HepG2 (cell line): Measurements from ENCODE around the gene DSCAM.

Experiments
- CBX2 ChIP-seq, 2 experiments: fragments of 200-600 bp in 1 of 2; sonication (generic); formaldehyde crosslinking in 1 of 2; IDR thresholded peaks; 2 replicates each; pipeline versions ENCODE4 v1.7.0 to v1.8.1; 2018 to 2022; ENCODE audit warnings: low read depth in 2 of 2, low read length in 1 of 2, mild to moderate bottlenecking in 1 of 2, missing genetic modification reagents in 1 of 2
- GABPA ChIP-seq, 2 experiments: IDR thresholded peaks; 2 replicates each; pipeline ENCODE4 v1.6.1; 2011 to 2016; ENCODE audit warnings: low read depth in 2 of 2, low read length in 1 of 2, missing biosample characterization in 1 of 2, missing genetic modification characterization in 1 of 2
- KDM2A ChIP-seq: sonication (generic); formaldehyde crosslinking; IDR thresholded peaks from 2 replicates; pipeline ENCODE4 v1.4.0; 2020; ENCODE audit warnings: low read depth, missing genetic modification reagents, borderline replicate concordance
- MEIS1 ChIP-seq: sonication (generic); formaldehyde crosslinking; IDR thresholded peaks from 2 replicates; pipeline ENCODE4 v1.9.0; 2021; ENCODE audit warnings: mild to moderate bottlenecking, missing genetic modification reagents, moderate library complexity, borderline replicate concordance
- PCBP2 ChIP-seq: fragments of 200-400 bp; formaldehyde crosslinking; optimal IDR thresholded peaks from 2 replicates; pipeline ENCODE3; 2018; ENCODE audit warnings: low read length, low read depth; ENCODE audit not compliant: poor library complexity, severe bottlenecking
- TEAD3 ChIP-seq: optimal IDR thresholded peaks from 2 replicates; pipeline ENCODE3; 2016; ENCODE audit warnings: borderline replicate concordance
- TF ChIP-seq, protein P1 (sequence below): sonication (generic); formaldehyde crosslinking; IDR thresholded peaks from 2 replicates; pipeline ENCODE4 v1.5.1; 2020; ENCODE audit warnings: mild to moderate bottlenecking, missing genetic modification reagents, borderline replicate concordance

DNA sequence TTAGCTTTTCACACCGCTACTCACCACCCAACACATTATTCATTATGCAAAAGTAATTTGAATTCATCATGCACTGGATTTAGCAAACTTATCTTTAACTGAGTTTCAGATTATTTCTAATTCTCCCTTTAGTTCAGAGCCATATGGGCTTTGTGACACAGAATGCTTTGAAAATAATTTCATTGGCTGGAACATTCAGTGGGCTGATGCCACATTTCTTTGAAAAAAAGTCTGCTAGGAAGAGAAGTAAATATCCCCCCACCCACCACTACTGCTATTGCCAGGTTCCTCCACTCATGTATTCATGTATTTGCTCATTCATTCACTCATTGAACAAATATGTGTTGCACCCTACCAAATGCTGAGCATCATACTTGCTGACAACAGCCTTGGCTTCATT lies 280.5 kb downstream of the DSCAM start:
- TF ChIP-seq, protein P1, sequence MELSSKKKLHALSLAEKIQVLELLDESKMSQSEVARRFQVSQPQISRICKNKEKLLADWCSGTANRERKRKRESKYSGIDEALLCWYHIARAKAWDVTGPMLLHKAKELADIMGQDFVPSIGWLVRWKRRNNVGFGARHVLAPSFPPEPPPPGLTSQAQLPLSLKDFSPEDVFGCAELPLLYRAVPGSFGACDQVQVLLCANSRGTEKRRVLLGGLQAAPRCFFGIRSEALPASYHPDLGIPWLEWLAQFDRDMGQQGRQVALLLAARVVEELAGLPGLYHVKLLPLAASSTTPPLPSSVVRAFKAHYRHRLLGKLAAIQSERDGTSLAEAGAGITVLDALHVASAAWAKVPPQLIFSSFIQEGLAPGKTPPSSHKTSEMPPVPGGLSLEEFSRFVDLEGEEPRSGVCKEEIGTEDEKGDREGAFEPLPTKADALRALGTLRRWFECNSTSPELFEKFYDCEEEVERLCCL (CRISPR knock-in tag), result no peak
- TF ChIP-seq GABPA (IDR thresholded peaks at IDR 0.05; ENCODE audit: low read depth, low read length), result no peak
- TF ChIP-seq GABPA (CRISPR knock-in tag; IDR thresholded peaks at IDR 0.05; ENCODE audit: low read depth), result no peak
- no peak for TF ChIP-seq PCBP2
- TF ChIP-seq CBX2 (IDR thresholded peaks at IDR 0.05; ENCODE audit: low read depth, low read length), result no peak
- no peak for TF ChIP-seq CBX2 (CRISPR knock-in tag; IDR thresholded peaks at IDR 0.05; ENCODE audit: low read depth)
- no peak for TF ChIP-seq TEAD3 (CRISPR knock-in tag)
- TF ChIP-seq MEIS1, result no peak
- TF ChIP-seq KDM2A (CRISPR knock-in tag), result no peak
